Measurements from ENCODE around the gene RPS2. TPM values are rescaled to one million over a fixed set of nuclear protein-coding genes. Genes with fewer than 3 reads are reported as not detected.

The RPS2 gene
- total RNA-seq, 2 experiments from 2014 or later: 3,604 to 3,755 TPM

- H3K4me3 ChIP-seq (ENCODE audit: low read length): no peak overlapping the region
- no peaks in the 10 kb centered on the region for H3K9me3 ChIP-seq (ENCODE audit: control insufficient read depth in 1 of 2, insufficient read depth in 1 of 2, low read length in 2 of 2)
- DNase-seq (no peak), ATAC-seq (ENCODE audit: poor library complexity) (no peak)
- H3K4me1 ChIP-seq (ENCODE audit: insufficient read depth, low read length): no peaks in the 10 kb centered on the region
- Mint-ChIP-seq H3K4me3 (no peak overlapping the region), H3K4me1 (ENCODE audit: low read depth) (peaks cover 2% of the 10 kb centered on the region), H3K36me3 (ENCODE audit: low read depth) (no peaks in the 10 kb centered on the region), H3K9me3 (no peaks in the 10 kb centered on the region), H3K27me3 (no peaks in the 10 kb centered on the region), H3K27ac (no peak overlapping the region)
- CTCF ChIA-PET: no interaction called here
- H3K27me3 ChIP-seq (ENCODE audit: control insufficient read depth in 1 of 2, insufficient read depth in 2 of 2, low read length in 2 of 2): no peaks in the 10 kb centered on the region
- H3K27ac ChIP-seq (ENCODE audit: low read depth in 1 of 2, low read length in 2 of 2): no peak overlapping the region
- no peaks in the 10 kb centered on the region for H3K36me3 ChIP-seq (ENCODE audit: insufficient read depth, low read length)
- TF ChIP-seq CTCF (IDR thresholded peaks at IDR 0.05): no peak
- intact Hi-C loops (cut with DNase I, micrococcal nuclease): no loop called here
- POLR2A ChIA-PET: no interaction called here
Observed at GRCh38 chr16:1949507-1949906, 15.1 kb downstream of the RPS2 start.

- Histone ChIP-seq H3K4me1 (ENCODE audit: insufficient read depth, low read length) (peaks cover 17% of the 10 kb centered on the region), H3K9me3 (ENCODE audit: control insufficient read depth in 1 of 2, insufficient read depth in 1 of 2, low read length in 2 of 2) (no peaks in the 10 kb centered on the region), H3K27me3 (ENCODE audit: control insufficient read depth in 1 of 2, insufficient read depth in 2 of 2, low read length in 2 of 2) (no peaks in the 10 kb centered on the region), H3K27ac (ENCODE audit: low read depth in 1 of 2, low read length in 2 of 2) (no peak overlapping the region), H3K36me3 (ENCODE audit: insufficient read depth, low read length) (no peaks in the 10 kb centered on the region), H3K4me3 (ENCODE audit: low read length) (no peak overlapping the region)
- no peak overlapping the region for H3K27ac Mint-ChIP-seq
- no peak for TF ChIP-seq CTCF (IDR thresholded peaks at IDR 0.05)
- H3K9me3 Mint-ChIP-seq: no peaks in the 10 kb centered on the region
- ATAC-seq (ENCODE audit: poor library complexity) (no peak), DNase-seq (no peak)
- H3K27me3 Mint-ChIP-seq: no peaks in the 10 kb centered on the region
- intact Hi-C loops (cut with DNase I, micrococcal nuclease): no loop called here
- CTCF ChIA-PET: no interaction called here
- H3K36me3 Mint-ChIP-seq (ENCODE audit: low read depth): peaks cover 7% of the 10 kb centered on the region
- H3K4me3 Mint-ChIP-seq: no peak overlapping the region
- H3K4me1 Mint-ChIP-seq (ENCODE audit: low read depth): peaks cover 18% of the 10 kb centered on the region
- POLR2A ChIA-PET: interaction anchor here (1.0 kb wide), 1 partner anchor 208 kb away, joined by 3 read pairs; the partner anchor contains the start of gene TRAF7
Observed at GRCh38 chr16:1947369-1947670, 17.3 kb downstream of the RPS2 start.

GRCh38 chr16:1946495-1947368 lies 17.9 kb downstream of the RPS2 start:
- Histone ChIP-seq H3K27me3 (ENCODE audit: control insufficient read depth in 1 of 2, insufficient read depth in 2 of 2, low read length in 2 of 2) (no peaks in the 10 kb centered on the region), H3K4me1 (ENCODE audit: insufficient read depth, low read length) (peaks cover 22% of the 10 kb centered on the region), H3K4me3 (ENCODE audit: low read length) (no peak overlapping the region), H3K36me3 (ENCODE audit: insufficient read depth, low read length) (no peaks in the 10 kb centered on the region), H3K9me3 (ENCODE audit: control insufficient read depth in 1 of 2, insufficient read depth in 1 of 2, low read length in 2 of 2) (no peaks in the 10 kb centered on the region), H3K27ac (ENCODE audit: low read depth in 1 of 2, low read length in 2 of 2) (no peak overlapping the region)
- POLR2A ChIA-PET: interaction anchor here (1.0 kb wide), 1 partner anchor 209 kb away, joined by 3 read pairs; the partner anchor contains the start of gene TRAF7
- H3K9me3 Mint-ChIP-seq: no peaks in the 10 kb centered on the region
- H3K27me3 Mint-ChIP-seq: no peaks in the 10 kb centered on the region
- intact Hi-C loops (cut with DNase I, micrococcal nuclease): no loop called here
- DNase-seq: peak in 1 of 14 experiments; percentile 34
- no peak for TF ChIP-seq CTCF (IDR thresholded peaks at IDR 0.05)
- no peak overlapping the region for H3K4me3 Mint-ChIP-seq
- no peak overlapping the region for H3K27ac Mint-ChIP-seq
- CTCF ChIA-PET: no interaction called here
- no peak for ATAC-seq (ENCODE audit: poor library complexity)
- H3K4me1 Mint-ChIP-seq (ENCODE audit: low read depth): peaks cover 18% of the 10 kb centered on the region
- peaks cover 7% of the 10 kb centered on the region for H3K36me3 Mint-ChIP-seq (ENCODE audit: low read depth)
